A673 (cell line): ENCODE measurements around the gene TYRO3. TPM values are rescaled to one million over a fixed set of nuclear protein-coding genes. Genes with fewer than 3 reads are reported as not detected.
"Not testable (repeated sequence)": the region's sequence is repeated elsewhere in the genome, so short reads cannot be mapped to it uniquely, and the experiment has no call there.

Experiments
- BruUV-seq: library from RNA; stranded (reverse); fragments of 400-500 nt; replicated peaks from 2 replicates; lab custom pipeline; 2021; lab: Mats Ljungman, UMichigan
- CTCF ChIA-PET: fragments of 300-600 bp; sonication (Branson Sonifier 250); formaldehyde crosslinking; loops from one replicate; lab custom pipeline; 2022; ENCODE audit warnings: antibody characterized with exemption; lab: Charles Lee
- POLR2A ChIA-PET: fragments of 300-600 bp; sonication (Branson Sonifier 250); formaldehyde crosslinking; loops from one replicate; lab custom pipeline; 2022; ENCODE audit warnings: antibody characterized with exemption; ENCODE audit not compliant: low non-redundant PET; lab: Charles Lee
- DNase-seq: peaks from one replicate; pipeline ENCODE4 v3.0.0-alpha.2; 2015; ENCODE audit warnings: low spot score
- H3K27ac ChIP-seq: fragments of 200-600 bp; sonication (generic); 2 replicates; pipeline ENCODE4 v1.5.1; 2016; ENCODE audit warnings: mixed run types, low read depth, mild to moderate bottlenecking, mixed read lengths, antibody characterized with exemption, low read length; ENCODE audit not compliant: poor library complexity, severe bottlenecking
- H3K27me3 ChIP-seq: fragments of 200-600 bp; sonication (generic); replicated peaks from 2 replicates; pipeline ENCODE4 v1.6.1; 2017; ENCODE audit warnings: mixed run types, low read depth, mild to moderate bottlenecking, mixed read lengths, antibody characterized with exemption, low read length; ENCODE audit not compliant: insufficient read depth, poor library complexity
- H3K36me3 ChIP-seq: fragments of 200-600 bp; sonication (generic); 2 replicates; pipeline ENCODE4 v1.6.1; 2016; ENCODE audit warnings: mixed run types, mild to moderate bottlenecking, mixed read lengths, antibody characterized with exemption, low read length; ENCODE audit not compliant: insufficient read depth, poor library complexity, severe bottlenecking
- H3K4me1 ChIP-seq: fragments of 200-600 bp; sonication (generic); 2 replicates; pipeline ENCODE4 v1.6.1; 2017; ENCODE audit warnings: mixed run types, mild to moderate bottlenecking, mixed read lengths, antibody characterized with exemption, low read length; ENCODE audit not compliant: insufficient read depth, poor library complexity, severe bottlenecking
- H3K4me3 ChIP-seq: fragments of 200-600 bp; sonication (generic); 2 replicates; pipeline ENCODE4 v1.5.1; 2016; ENCODE audit warnings: low read depth, mixed run types, mild to moderate bottlenecking, mixed read lengths, low read length; ENCODE audit not compliant: poor library complexity, severe bottlenecking
- H3K9me3 ChIP-seq: fragments of 200-600 bp; sonication (generic); 2 replicates; pipeline ENCODE4 v1.6.1; 2016; ENCODE audit warnings: mixed run types, low read depth, mild to moderate bottlenecking, mixed read lengths, antibody characterized with exemption, low read length; ENCODE audit not compliant: poor library complexity, severe bottlenecking
- EZH2 ChIP-seq: fragments of 200-600 bp; sonication (generic); IDR thresholded peaks from 2 replicates; pipeline ENCODE4 v1.6.1; 2017; ENCODE audit warnings: borderline replicate concordance, low read depth, mild to moderate bottlenecking, mixed read lengths, antibody characterized with exemption, low read length; ENCODE audit not compliant: poor library complexity, severe bottlenecking
- intact Hi-C: fragments of 100-400 bp; cut with micrococcal nuclease; formaldehyde crosslinking; loops from one replicate; pipeline ENCODE4 v1.10.0; 2022; ENCODE audit not compliant: unreplicated experiment
- total RNA-seq: library from RNA; stranded (reverse); gene quantifications from 2 replicates; pipeline ENCODE4 v1.2.3, GENCODE V29; 2021
- TF ChIP-seq, protein P1 (sequence below): fragments of 300-800, 200-600 bp; sonication (generic); conservative IDR thresholded peaks from 2 replicates; pipeline ENCODE4 v1.5.1; 2017; ENCODE audit warnings: low read depth, mild to moderate bottlenecking, antibody characterized with exemption, low read length, moderate library complexity, mixed read lengths

TYRO3 gene
- total RNA-seq, 1 experiment from 2014 or later, result 26.0 TPM

DNA sequence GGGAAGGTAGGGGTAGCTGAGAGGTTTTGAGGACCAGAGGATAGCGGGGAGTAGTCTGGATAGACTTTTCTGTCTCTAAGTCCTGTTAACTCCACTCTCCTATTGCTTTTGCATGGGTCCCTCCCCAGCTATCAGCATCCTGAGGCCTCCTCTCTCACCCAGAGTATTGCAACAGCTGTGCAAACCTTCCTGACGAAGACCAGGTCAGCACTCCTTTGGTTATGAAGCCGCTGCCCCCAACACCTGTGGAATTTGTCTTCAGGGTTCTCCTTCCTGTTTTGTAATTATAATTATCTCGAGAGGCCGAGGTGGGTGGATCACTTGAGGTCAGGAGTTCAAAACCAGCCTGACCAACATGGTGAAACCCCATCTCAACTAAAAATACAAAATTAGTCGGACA, 24.8 kb downstream of the TYRO3 start:
- ChIA-PET CTCF (interaction anchor here (2.3 kb wide), 1 partner anchor 20 kb away, joined by 6 read pairs; no protein-coding TSS in a partner anchor), POLR2A (no interaction called here)
- TF ChIP-seq, protein P1, sequence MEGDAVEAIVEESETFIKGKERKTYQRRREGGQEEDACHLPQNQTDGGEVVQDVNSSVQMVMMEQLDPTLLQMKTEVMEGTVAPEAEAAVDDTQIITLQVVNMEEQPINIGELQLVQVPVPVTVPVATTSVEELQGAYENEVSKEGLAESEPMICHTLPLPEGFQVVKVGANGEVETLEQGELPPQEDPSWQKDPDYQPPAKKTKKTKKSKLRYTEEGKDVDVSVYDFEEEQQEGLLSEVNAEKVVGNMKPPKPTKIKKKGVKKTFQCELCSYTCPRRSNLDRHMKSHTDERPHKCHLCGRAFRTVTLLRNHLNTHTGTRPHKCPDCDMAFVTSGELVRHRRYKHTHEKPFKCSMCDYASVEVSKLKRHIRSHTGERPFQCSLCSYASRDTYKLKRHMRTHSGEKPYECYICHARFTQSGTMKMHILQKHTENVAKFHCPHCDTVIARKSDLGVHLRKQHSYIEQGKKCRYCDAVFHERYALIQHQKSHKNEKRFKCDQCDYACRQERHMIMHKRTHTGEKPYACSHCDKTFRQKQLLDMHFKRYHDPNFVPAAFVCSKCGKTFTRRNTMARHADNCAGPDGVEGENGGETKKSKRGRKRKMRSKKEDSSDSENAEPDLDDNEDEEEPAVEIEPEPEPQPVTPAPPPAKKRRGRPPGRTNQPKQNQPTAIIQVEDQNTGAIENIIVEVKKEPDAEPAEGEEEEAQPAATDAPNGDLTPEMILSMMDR, result no peak
- no peak for TF ChIP-seq EZH2
- Histone ChIP-seq H3K4me3 (no peak overlapping the region), H3K27ac (no peak overlapping the region), H3K36me3 (no peaks in the 10 kb centered on the region), H3K9me3 (no peaks in the 10 kb centered on the region), H3K4me1 (peaks cover 5% of the 10 kb centered on the region), H3K27me3 (no peaks in the 10 kb centered on the region)
- no peak for DNase-seq
- no TSS peak for BruUV-seq
- intact Hi-C loops, result no loop called here

DNA sequence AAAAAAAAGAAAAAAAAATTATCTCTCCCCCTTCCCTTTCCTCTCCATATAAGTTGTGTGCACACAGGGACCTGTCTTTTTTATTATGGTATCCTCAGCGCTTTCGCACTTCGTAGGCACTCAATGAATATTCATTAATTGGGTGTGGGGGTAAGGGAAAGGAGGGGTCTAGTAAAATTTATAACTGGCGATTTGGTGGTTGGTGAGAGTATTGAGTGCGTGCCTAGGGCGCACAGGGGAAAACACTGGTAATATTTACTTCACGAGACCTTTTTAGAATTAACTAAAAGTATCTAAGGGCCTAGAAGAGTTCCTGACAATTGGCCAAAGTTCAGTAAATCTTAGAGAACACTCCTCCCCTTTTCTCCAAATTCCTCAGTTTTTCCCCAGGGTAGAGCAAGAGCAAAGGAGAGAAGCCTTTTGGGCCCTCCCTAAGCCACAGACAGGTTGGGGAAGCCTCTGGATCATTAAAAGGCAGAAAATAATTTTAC, 25.7 kb downstream of the TYRO3 start:
- intact Hi-C loops, result no loop called here
- DNase-seq, result peak; percentile 40
- BruUV-seq, result TSS peak; percentile 44
- ChIA-PET POLR2A (interaction anchor here (0.5 kb wide), 1 partner anchor 12 kb away, joined by 5 read pairs; no protein-coding TSS in a partner anchor), CTCF (interaction anchor here (2.3 kb wide), 1 partner anchor 19 kb away, joined by 6 read pairs; no protein-coding TSS in a partner anchor)
- Histone ChIP-seq H3K27me3 (no peaks in the 10 kb centered on the region), H3K4me1 (peaks cover 5% of the 10 kb centered on the region), H3K27ac (no peak overlapping the region), H3K9me3 (no peaks in the 10 kb centered on the region), H3K36me3 (no peaks in the 10 kb centered on the region), H3K4me3 (peak overlapping the region; percentile 42)
- TF ChIP-seq, protein P1, result no peak
- no peak for TF ChIP-seq EZH2

DNA sequence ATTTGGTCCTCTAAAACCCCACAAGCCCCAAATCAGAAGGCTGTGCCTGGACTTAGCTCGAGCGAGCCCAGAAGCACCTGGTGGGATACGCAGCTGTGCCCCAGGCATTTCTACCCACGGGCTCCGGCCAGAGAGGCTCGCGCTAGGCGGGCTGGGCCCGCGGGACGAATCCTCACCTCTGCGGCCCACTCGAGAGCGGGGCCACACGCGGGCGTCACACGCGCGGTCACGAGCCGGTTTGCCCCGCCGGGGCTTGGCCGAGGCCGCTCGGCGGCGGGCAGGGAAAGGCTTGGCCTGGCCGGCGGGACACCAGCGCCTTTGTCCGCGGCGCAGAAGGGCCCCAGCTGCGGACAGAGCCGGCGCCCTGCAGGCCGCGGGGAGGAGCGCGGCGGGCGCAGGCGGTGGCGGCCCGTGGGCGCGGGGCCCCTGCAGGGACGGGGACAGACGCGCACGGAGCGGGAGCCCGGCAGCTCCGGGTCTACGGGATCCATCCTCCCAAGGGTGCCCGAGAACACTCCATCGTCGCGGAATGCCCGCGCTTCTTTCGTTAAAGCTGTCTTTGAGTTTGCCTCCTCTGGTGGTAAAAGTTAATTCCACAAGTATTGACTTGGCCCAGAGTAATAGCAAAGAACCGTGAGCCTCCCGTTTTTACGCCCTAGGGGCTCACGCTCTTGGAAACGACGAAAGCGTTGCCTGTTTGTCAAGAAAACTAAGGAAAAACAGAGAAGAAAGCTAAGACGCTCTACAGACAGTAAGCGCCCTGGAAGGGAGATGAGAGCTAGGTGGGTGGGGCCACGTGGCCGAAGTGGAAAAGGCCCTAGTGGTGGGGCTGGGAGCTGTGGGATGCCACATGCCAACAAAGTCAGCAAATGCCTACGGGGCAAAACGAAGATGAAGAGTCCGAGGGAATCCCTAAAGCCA, 26.4 kb downstream of the TYRO3 start:
- ChIA-PET POLR2A (interaction anchor here (0.5 kb wide), 1 partner anchor 11 kb away, joined by 5 read pairs; no protein-coding TSS in a partner anchor), CTCF (interaction anchor here (0.6 to 2.3 kb wide), 6 partner anchors 9 to 368 kb away, joined by 3 to 6 read pairs (median 4); no protein-coding TSS in a partner anchor)
- Histone ChIP-seq H3K9me3 (no peaks in the 10 kb centered on the region), H3K27ac (no peak overlapping the region), H3K27me3 (no peaks in the 10 kb centered on the region), H3K4me3 (peak overlapping the region; percentile 42), H3K4me1 (peaks cover 5% of the 10 kb centered on the region), H3K36me3 (no peaks in the 10 kb centered on the region)
- DNase-seq, result peak; percentile 73
- intact Hi-C loops, result no loop called here
- no TSS peak for BruUV-seq
- TF ChIP-seq, protein P1, result peak; percentile 51
- no peak for TF ChIP-seq EZH2

DNA sequence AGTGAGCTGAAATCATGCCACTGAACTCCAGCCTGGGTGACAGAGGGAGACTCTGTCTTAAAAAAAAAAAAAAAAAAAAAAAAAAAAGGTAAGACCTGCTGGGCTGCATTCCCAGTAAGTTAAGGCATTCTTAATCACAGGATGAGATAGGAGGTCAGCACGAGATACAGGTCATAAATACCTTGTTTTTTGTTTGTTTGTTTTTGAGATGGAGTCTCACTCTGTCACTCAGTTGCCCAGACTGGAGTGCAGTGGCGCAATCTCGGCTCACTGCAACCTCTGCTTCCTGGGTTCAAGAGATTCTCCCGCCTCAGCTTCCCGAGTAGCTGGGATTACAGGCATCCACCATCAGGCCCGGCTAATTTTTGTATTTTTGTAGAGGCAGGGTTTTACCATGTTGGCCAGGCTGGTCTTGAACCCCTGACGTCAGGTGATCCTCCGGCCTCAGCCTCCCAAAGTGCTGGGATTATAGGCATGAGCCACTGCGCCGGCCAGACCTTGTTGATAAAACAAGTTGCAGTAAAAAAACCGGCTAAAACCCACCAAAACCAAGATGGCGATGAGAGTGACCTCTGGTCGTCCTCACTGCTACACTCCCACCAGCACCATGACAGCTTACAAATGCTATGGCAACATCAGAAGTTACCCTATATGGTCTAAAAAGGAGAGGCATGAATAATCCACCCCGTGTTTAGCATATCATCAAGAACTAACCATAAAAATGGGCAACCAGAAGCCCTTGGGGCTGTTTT, 27.7 kb downstream of the TYRO3 start:
- H3K36me3 ChIP-seq, CTCF ChIA-PET, POLR2A ChIA-PET, DNase-seq, H3K27ac ChIP-seq, BruUV-seq, H3K4me3 ChIP-seq, H3K27me3 ChIP-seq, H3K9me3 ChIP-seq, H3K4me1 ChIP-seq, intact Hi-C loops: not testable (repeated sequence)

DNA sequence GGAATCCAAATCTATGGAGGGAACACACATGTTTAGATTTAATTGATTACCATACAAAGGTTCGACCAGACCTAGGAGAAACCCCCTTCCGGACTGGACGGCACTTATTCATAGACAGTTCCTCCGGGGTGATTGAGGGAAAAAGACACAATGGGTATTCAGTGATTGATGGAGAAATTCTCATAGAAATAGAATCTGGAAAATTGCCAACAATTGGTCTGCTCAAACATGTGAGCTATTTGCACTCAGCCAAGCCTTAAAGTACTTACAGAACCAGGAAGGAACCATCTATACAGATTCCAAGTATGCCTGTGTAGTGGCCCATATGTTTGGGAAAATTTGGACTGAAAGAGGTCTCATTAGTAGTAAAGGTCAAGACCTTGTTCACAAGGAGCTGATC, 30.0 kb downstream of the TYRO3 start:
- BruUV-seq, H3K36me3 ChIP-seq, H3K9me3 ChIP-seq, H3K27me3 ChIP-seq, CTCF ChIA-PET, DNase-seq, H3K27ac ChIP-seq, intact Hi-C loops, POLR2A ChIA-PET, H3K4me1 ChIP-seq, H3K4me3 ChIP-seq: not testable (repeated sequence)
